Measurements from ENCODE around the gene MAPK11. TPM values are rescaled to one million over a fixed set of nuclear protein-coding genes. Genes with fewer than 3 reads are reported as not detected.

Gene MAPK11
- total RNA-seq, 1 donor from 2014 or later: 3.1 TPM

DNA sequence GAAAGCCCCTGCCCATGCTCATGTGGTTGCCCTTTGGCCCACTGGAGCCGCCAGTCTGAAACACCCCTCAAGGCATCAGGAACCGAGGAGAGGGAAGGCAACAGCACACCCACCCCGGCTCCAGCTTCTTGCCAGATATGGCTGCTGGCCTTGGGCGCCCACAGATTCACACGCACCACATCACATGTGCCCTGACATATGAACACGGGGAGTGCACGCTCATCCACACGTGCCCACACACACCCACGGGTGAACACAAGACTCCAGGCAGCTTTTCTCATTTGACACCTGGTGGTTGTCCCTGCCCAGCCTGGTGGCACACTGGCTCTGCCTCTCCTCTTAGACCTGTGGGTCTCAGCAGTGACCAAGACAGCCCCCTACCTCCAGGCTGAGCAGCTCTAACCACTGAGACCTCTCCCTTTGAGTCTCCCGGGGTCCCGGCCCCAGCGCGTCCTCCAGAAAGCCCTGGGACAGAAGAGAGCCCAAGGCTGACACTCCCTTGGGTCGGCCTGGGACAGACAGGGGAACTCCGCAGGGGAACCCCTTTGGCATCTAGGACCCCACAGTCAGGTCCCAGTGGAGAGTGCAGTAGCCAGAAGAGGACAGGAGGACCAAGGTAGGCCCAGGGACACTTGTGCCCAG lies 6.0 kb downstream of the MAPK11 start:
- Histone ChIP-seq H3K9me3 (ENCODE audit: control insufficient read depth in 3 of 3, low read length in 3 of 3) (no peaks in the 10 kb centered on the region), H3K4me1 (ENCODE audit: control insufficient read depth in 3 of 3, insufficient read depth in 3 of 3, low read length in 3 of 3) (peaks cover 21 to 56% (median 48%) of the 10 kb centered on the region in 3 donors), H3K36me3 (ENCODE audit: control insufficient read depth in 3 of 3, insufficient read depth in 3 of 3, low read length in 3 of 3) (peaks cover 0 to 4% (median 0%) of the 10 kb centered on the region in 3 donors), H3K27me3 (ENCODE audit: control insufficient read depth in 3 of 3, insufficient read depth in 3 of 3, low read length in 3 of 3) (peaks cover 0 to 4% (median 0%) of the 10 kb centered on the region in 3 donors), H3K9ac (ENCODE audit: low read depth in 1 of 3, low read length in 3 of 3) (no peak overlapping the region), H3K27ac (ENCODE audit: low read depth, low read length) (no peak overlapping the region), H3K4me3 (ENCODE audit: low read length in 3 of 3) (no peak overlapping the region)

DNA sequence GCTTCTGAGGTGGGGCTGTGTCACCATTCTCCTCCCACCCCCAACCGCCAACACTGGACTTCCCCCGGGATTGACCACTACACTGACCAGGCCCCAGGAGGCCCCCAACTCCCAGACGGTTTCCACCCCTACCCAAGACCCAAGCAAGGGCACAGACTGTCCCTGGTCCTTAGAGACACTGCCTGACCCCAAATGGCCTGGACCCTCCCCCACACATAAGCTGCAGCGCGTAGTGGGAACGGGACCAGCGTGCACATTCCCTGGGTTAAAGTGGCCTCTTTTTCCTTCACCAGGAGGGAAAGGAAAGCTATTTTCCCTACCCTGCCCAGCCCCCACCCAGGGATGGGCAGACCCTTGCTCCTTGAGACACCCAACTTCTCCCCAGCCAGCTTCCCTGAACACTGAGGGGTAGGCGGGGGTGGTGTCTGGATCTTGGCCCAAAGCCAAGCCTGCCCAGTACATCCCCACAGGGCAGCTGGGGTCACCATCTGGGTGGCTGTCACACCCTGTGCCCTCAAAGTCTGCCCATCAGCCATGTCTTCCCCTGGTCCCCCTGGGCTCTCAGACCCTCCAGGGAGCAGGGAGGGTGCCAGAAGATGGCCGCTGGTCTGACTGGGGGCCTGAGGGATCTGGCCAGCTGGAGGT lies 7.1 kb downstream of the MAPK11 start:
- peak overlapping the region in 2 of 3 donors; percentile 22 to 58 for H3K4me3 ChIP-seq (ENCODE audit: low read length in 3 of 3)
- peak overlapping the region; percentile 88 for H3K27ac ChIP-seq (ENCODE audit: low read depth, low read length)
- peak overlapping the region; percentile 5 to 81 (median 73) for H3K9ac ChIP-seq (ENCODE audit: low read depth in 1 of 3, low read length in 3 of 3)
- peaks cover 29 to 54% (median 50%) of the 10 kb centered on the region in 3 donors for H3K4me1 ChIP-seq (ENCODE audit: control insufficient read depth in 3 of 3, insufficient read depth in 3 of 3, low read length in 3 of 3)
- no peaks in the 10 kb centered on the region for H3K27me3 ChIP-seq (ENCODE audit: control insufficient read depth in 3 of 3, insufficient read depth in 3 of 3, low read length in 3 of 3)
- no peaks in the 10 kb centered on the region for H3K9me3 ChIP-seq (ENCODE audit: control insufficient read depth in 3 of 3, low read length in 3 of 3)
- peaks cover 0 to 4% (median 0%) of the 10 kb centered on the region in 3 donors for H3K36me3 ChIP-seq (ENCODE audit: control insufficient read depth in 3 of 3, insufficient read depth in 3 of 3, low read length in 3 of 3)

DNA sequence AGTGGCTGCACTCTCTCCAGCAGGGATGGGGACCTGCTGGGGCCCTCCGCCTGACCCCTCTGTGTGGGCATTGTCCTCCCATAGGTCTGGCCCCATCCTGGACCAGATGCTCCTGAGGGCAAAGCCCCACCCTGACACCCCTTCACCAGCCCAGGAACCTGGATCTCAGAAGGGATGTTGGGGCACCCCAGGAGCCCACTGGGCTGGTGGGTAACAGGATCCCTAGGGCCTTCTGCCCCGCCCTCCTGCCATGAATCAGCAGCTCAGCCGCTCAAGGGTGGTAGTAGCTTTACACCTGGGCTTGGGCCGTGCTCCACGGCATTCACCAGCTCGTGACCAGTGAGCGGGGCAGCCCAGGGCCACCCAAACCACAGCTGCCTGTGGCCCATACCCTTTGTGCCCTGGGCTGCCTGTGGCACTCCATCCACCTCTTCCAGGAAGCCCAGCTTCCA lies 7.7 kb downstream of the MAPK11 start:
- Histone ChIP-seq H3K9ac (ENCODE audit: low read depth in 1 of 3, low read length in 3 of 3) (peak overlapping the region; percentile 5 to 81 (median 73)), H3K4me1 (ENCODE audit: control insufficient read depth in 3 of 3, insufficient read depth in 3 of 3, low read length in 3 of 3) (peaks cover 33 to 59% (median 53%) of the 10 kb centered on the region in 3 donors), H3K36me3 (ENCODE audit: control insufficient read depth in 3 of 3, insufficient read depth in 3 of 3, low read length in 3 of 3) (peaks cover 0 to 4% (median 0%) of the 10 kb centered on the region in 3 donors), H3K27me3 (ENCODE audit: control insufficient read depth in 3 of 3, insufficient read depth in 3 of 3, low read length in 3 of 3) (no peaks in the 10 kb centered on the region), H3K27ac (ENCODE audit: low read depth, low read length) (peak overlapping the region; percentile 88), H3K9me3 (ENCODE audit: control insufficient read depth in 3 of 3, low read length in 3 of 3) (no peaks in the 10 kb centered on the region), H3K4me3 (ENCODE audit: low read length in 3 of 3) (peak overlapping the region; percentile 38 to 67 (median 58))

DNA sequence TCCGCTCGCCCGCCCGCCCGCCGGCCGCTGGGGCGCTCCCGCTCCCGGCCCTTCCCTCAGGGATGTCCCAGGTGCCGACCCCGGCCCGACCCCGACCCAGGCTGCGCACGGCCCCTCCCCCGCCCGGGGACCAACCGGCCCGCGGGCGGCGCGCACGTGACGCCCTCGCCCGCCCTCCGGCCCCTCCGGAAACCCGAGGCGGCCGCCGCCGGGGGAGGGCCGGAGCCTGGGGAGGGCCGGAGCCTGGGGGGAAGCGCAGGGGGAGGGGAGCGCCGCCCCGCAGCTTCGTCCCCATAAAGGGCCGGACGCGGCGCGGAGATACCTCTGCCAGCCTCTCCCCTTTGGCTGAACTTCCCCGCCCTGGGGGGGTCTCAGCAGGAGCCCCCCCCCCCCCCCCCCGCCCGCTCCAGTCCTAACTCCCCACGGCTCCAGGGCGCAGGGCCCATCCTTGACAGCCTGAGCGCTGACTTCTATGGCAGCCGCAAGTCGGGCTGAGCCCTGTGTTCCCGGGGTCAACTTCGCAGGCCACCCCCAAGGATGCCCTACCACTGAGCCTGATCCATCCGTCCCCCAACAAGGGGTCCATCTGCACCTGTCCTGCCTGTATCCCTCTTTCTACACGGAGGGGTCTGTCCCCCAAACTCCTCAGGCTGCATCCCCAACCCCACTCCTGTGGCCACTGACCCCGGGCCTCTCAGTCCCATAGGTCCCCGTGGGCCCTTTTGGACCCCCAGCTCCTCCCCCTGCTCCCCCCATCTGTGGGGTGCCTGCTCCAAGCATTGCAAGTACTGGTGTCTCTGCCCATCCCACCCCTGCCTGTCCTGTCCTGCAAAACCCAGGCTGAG lies 8.3 kb downstream of the MAPK11 start, which contains the start of gene MAPK12:
TSS of gene MAPK12 (minus strand) at position 69 of the 845 bp plus-strand sequence. CDS start 174 bp downstream, outside the sequence.
- Histone ChIP-seq H3K27me3 (ENCODE audit: control insufficient read depth in 3 of 3, insufficient read depth in 3 of 3, low read length in 3 of 3) (no peaks in the 10 kb centered on the region), H3K4me3 (ENCODE audit: low read length in 3 of 3) (peak within 1 kb of the TSS; percentile 69 to 80 (median 78)), H3K9ac (ENCODE audit: low read depth in 1 of 3, low read length in 3 of 3) (peak within 1 kb of the TSS; percentile 84 to 91 (median 87)), H3K9me3 (ENCODE audit: control insufficient read depth in 3 of 3, low read length in 3 of 3) (no peaks in the 10 kb centered on the region), H3K27ac (ENCODE audit: low read depth, low read length) (peak within 1 kb of the TSS; percentile 92), H3K36me3 (ENCODE audit: control insufficient read depth in 3 of 3, insufficient read depth in 3 of 3, low read length in 3 of 3) (peaks cover 0 to 4% (median 0%) of the 10 kb centered on the region in 3 donors), H3K4me1 (ENCODE audit: control insufficient read depth in 3 of 3, insufficient read depth in 3 of 3, low read length in 3 of 3) (peaks cover 39 to 59% (median 53%) of the 10 kb centered on the region in 3 donors)

DNA sequence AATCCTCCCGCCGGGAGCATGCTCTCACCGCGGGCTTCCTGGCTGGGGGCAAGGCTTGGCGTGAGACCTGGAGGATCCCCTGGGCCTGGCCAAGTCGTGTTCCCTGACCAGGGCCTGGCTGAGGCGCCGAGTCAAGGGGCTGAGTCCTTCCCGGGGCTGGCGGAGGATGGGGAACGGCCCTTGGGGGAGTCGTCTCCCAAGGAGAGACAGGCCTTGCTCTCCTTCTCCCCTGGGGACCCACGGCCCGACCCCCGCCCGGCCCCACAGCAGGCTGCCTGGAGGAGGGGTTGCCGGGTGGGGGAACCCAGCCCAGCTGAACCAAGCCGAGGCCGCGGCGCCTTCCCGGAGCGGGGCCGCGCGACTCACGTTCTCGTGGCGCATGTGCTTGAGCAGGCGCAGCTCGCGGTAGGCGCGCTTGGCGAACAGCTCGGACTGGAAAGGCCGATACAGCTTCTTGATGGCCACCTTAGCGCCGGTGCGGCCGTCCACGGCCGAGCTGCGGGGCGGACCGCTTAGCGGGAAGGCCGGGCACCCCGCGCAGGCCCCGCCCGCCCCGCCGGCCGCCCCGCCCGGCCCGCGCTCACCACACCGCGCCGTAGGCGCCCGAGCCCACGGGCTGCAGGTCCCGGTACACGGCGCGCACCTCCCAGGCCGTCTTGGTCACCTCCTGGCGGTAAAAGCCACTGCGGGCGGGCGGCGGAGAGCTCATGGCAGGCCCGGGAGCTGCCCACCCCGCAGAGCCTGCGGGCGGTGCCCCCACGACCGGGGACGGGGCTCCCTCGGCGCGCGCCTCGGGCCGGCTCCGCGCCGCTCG lies 9.2 kb downstream of the MAPK11 start:
- Histone ChIP-seq H3K9me3 (ENCODE audit: control insufficient read depth in 3 of 3, low read length in 3 of 3) (no peaks in the 10 kb centered on the region), H3K36me3 (ENCODE audit: control insufficient read depth in 3 of 3, insufficient read depth in 3 of 3, low read length in 3 of 3) (peaks cover 3 to 8% (median 6%) of the 10 kb centered on the region in 3 donors), H3K4me1 (ENCODE audit: control insufficient read depth in 3 of 3, insufficient read depth in 3 of 3, low read length in 3 of 3) (peaks cover 48 to 60% (median 57%) of the 10 kb centered on the region in 3 donors), H3K27me3 (ENCODE audit: control insufficient read depth in 3 of 3, insufficient read depth in 3 of 3, low read length in 3 of 3) (no peaks in the 10 kb centered on the region), H3K4me3 (ENCODE audit: low read length in 3 of 3) (peak overlapping the region; percentile 69 to 80 (median 78)), H3K9ac (ENCODE audit: low read depth in 1 of 3, low read length in 3 of 3) (peak overlapping the region; percentile 84 to 91 (median 87)), H3K27ac (ENCODE audit: low read depth, low read length) (peak overlapping the region; percentile 92)

DNA sequence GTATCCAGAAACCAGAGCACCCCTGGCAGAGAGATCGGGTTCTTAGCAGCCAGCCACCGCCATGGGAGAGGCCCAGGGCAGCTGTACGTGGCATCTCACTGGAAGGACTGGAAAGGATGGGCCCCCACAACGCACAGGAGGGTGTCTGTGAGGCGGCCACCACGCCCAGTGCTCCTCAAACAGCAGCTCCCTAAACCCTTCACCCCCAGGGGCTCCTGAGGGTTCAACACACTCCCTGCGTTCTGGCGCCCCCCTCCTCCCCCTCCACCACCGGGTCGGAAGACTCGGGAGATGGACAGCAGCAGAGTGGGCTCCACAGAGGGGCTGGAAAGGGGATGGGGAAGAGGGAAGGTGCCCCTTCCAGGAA lies 9.8 kb downstream of the MAPK11 start:
- Histone ChIP-seq H3K9ac (ENCODE audit: low read depth in 1 of 3, low read length in 3 of 3) (peak overlapping the region; percentile 84 to 91 (median 87)), H3K36me3 (ENCODE audit: control insufficient read depth in 3 of 3, insufficient read depth in 3 of 3, low read length in 3 of 3) (peaks cover 6 to 12% (median 9%) of the 10 kb centered on the region in 3 donors), H3K4me1 (ENCODE audit: control insufficient read depth in 3 of 3, insufficient read depth in 3 of 3, low read length in 3 of 3) (peaks cover 49 to 64% (median 61%) of the 10 kb centered on the region in 3 donors), H3K9me3 (ENCODE audit: control insufficient read depth in 3 of 3, low read length in 3 of 3) (no peaks in the 10 kb centered on the region), H3K27me3 (ENCODE audit: control insufficient read depth in 3 of 3, insufficient read depth in 3 of 3, low read length in 3 of 3) (no peaks in the 10 kb centered on the region), H3K27ac (ENCODE audit: low read depth, low read length) (peak overlapping the region; percentile 92), H3K4me3 (ENCODE audit: low read length in 3 of 3) (peak overlapping the region; percentile 69 to 80 (median 78))

DNA sequence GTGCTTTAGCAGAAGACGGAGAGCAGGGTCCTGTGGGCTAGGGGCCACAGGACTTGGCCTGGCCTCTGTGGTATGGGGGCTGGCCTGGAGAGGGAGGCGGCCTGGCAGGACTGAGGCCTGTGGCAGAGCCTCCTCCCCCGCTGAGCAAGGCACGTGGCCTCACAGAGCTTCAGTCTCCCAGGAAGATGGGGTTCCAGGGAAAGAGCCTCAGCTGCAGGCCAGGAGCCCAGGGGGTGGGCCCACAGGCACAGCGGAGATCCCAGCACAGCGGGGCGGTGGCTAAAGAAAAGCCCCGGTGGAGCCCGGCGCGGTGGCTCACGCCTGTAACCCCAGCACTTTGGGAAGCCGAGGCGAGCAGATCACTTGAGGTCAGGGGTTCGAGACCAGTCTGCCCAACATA lies 10.9 kb downstream of the MAPK11 start:
- H3K27ac ChIP-seq (ENCODE audit: low read depth, low read length): peak overlapping the region; percentile 100
- H3K4me3 ChIP-seq (ENCODE audit: low read length in 3 of 3): peak overlapping the region in 2 of 3 donors; percentile 27 to 35
- H3K36me3 ChIP-seq (ENCODE audit: control insufficient read depth in 3 of 3, insufficient read depth in 3 of 3, low read length in 3 of 3): peaks cover 12 to 17% (median 17%) of the 10 kb centered on the region in 3 donors
- H3K4me1 ChIP-seq (ENCODE audit: control insufficient read depth in 3 of 3, insufficient read depth in 3 of 3, low read length in 3 of 3): peaks cover 49 to 64% (median 61%) of the 10 kb centered on the region in 3 donors
- no peaks in the 10 kb centered on the region for H3K27me3 ChIP-seq (ENCODE audit: control insufficient read depth in 3 of 3, insufficient read depth in 3 of 3, low read length in 3 of 3)
- no peaks in the 10 kb centered on the region for H3K9me3 ChIP-seq (ENCODE audit: control insufficient read depth in 3 of 3, low read length in 3 of 3)
- peak overlapping the region; percentile 74 to 89 (median 86) for H3K9ac ChIP-seq (ENCODE audit: low read depth in 1 of 3, low read length in 3 of 3)

GRCh38 chr22:50258361-50259292 lies 11.6 kb downstream of the MAPK11 start:
- peaks cover 49 to 66% (median 60%) of the 10 kb centered on the region in 3 donors for H3K4me1 ChIP-seq (ENCODE audit: control insufficient read depth in 3 of 3, insufficient read depth in 3 of 3, low read length in 3 of 3)
- H3K36me3 ChIP-seq (ENCODE audit: control insufficient read depth in 3 of 3, insufficient read depth in 3 of 3, low read length in 3 of 3): peaks cover 15 to 23% (median 22%) of the 10 kb centered on the region in 3 donors
- H3K9me3 ChIP-seq (ENCODE audit: control insufficient read depth in 3 of 3, low read length in 3 of 3): no peaks in the 10 kb centered on the region
- H3K9ac ChIP-seq (ENCODE audit: low read depth in 1 of 3, low read length in 3 of 3): peak overlapping the region; percentile 74 to 89 (median 86)
- no peaks in the 10 kb centered on the region for H3K27me3 ChIP-seq (ENCODE audit: control insufficient read depth in 3 of 3, insufficient read depth in 3 of 3, low read length in 3 of 3)
- peak overlapping the region; percentile 54 to 74 (median 66) for H3K4me3 ChIP-seq (ENCODE audit: low read length in 3 of 3)
- H3K27ac ChIP-seq (ENCODE audit: low read depth, low read length): peak overlapping the region; percentile 100
